Endothelial cell of umbilical vein (primary cell): ENCODE results near the gene CLSTN2.

ENCODE experiments used
- CTCF ChIP-seq, 2 donors: IDR thresholded peaks; 1 replicate in 1 of 2; 2 replicates in 1 of 2; pipeline ENCODE4 v1.5.1; 2011; ENCODE audit warnings: low read length in 2 of 2, mild to moderate bottlenecking in 2 of 2, moderate library complexity in 2 of 2, control low read depth in 1 of 2, inconsistent platforms in 1 of 2, low read depth in 1 of 2; ENCODE audit not compliant: insufficient read depth in 1 of 2; ENCODE audit errors: extremely low read depth in 1 of 2
- EZH2 ChIP-seq: IDR thresholded peaks from 2 replicates; pipeline ENCODE4 v1.6.1; 2012; ENCODE audit warnings: borderline replicate concordance, low read depth, mild to moderate bottlenecking, moderate library complexity, low read length, inconsistent platforms; ENCODE audit not compliant: severe bottlenecking
- FOS ChIP-seq: IDR thresholded peaks from 2 replicates; pipeline ENCODE4 v1.6.1; 2011; ENCODE audit warnings: mild to moderate bottlenecking, low read length, moderate library complexity, borderline replicate concordance; ENCODE audit not compliant: insufficient read depth
- GATA2 ChIP-seq: IDR thresholded peaks from 2 replicates; pipeline ENCODE4 v1.7.0; 2011; ENCODE audit warnings: low read depth, mild to moderate bottlenecking, moderate library complexity, mixed read lengths, low read length; ENCODE audit not compliant: insufficient read length, insufficient read depth
- JUN ChIP-seq: IDR thresholded peaks from 2 replicates; pipeline ENCODE4 v1.6.1; 2011; ENCODE audit warnings: borderline replicate concordance, low read depth; ENCODE audit not compliant: insufficient read length, insufficient read depth
- MAX ChIP-seq: IDR thresholded peaks from 2 replicates; pipeline ENCODE4 v1.6.1; 2011; ENCODE audit not compliant: insufficient read depth, insufficient read length
- MYC ChIP-seq: IDR thresholded peaks from one replicate; pipeline ENCODE4 v1.6.1; 2011; ENCODE audit warnings: mild to moderate bottlenecking, low read depth, low read length
- POLR2A ChIP-seq: IDR thresholded peaks from 2 replicates; pipeline ENCODE4 v1.6.1; 2012; ENCODE audit warnings: low read depth, mild to moderate bottlenecking, control low read depth, low read length
- POLR2AphosphoS5 ChIP-seq: IDR thresholded peaks from 2 replicates; pipeline ENCODE4 v1.6.1; 2012; ENCODE audit warnings: low read depth, mild to moderate bottlenecking, control low read depth, low read length, moderate library complexity; ENCODE audit not compliant: insufficient read depth

DNA sequence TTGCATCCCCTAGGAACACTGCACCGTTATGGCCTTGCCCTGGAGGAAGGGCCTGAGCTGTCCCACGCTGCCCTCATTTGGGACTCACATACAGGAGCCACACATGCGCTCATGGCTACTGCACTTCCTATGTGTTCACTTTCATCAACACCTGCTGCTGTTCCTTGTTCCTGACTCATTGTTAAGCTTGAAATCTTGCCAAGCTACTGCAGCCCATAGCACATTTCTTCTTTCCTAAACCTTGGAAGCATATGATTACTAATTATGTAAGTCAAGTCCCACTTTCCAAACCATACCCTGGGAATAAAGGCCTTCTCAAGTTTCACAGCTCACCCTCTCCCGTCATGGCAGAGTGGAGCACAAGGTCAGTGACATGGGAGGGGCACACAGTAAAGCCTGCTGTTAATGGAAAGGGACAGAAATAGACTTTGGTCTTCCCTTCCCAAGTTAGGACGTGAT is 307.9 kb downstream of the CLSTN2 start:
- TF ChIP-seq POLR2A, result no peak
- TF ChIP-seq CTCF (IDR thresholded peaks at IDR 0.05; ENCODE audit: extremely low read depth in 1 of 2, insufficient read depth in 1 of 2, low read depth in 1 of 2, low read length in 2 of 2), result no peak
- TF ChIP-seq POLR2AphosphoS5, result no peak
- no peak for TF ChIP-seq EZH2
- no peak for TF ChIP-seq MAX
- no peak for TF ChIP-seq GATA2
- no peak for TF ChIP-seq FOS
- no peak for TF ChIP-seq MYC
- no peak for TF ChIP-seq JUN
